MM.1S (cell line): ENCODE data around the gene TARS1.

Experiments used
- DNase-seq: peaks from one replicate; pipeline ENCODE4 v3.0.0-alpha.2; 2015
- H2AFZ ChIP-seq: fragments of 300-600 bp; sonication (generic); 2 replicates; pipeline ENCODE4 v1.6.0; 2016; ENCODE audit warnings: antibody characterized with exemption, low read length
- H3F3A ChIP-seq: fragments of 300-600 bp; sonication (generic); 2 replicates; pipeline ENCODE4 v1.6.1; 2016; ENCODE audit warnings: mild to moderate bottlenecking, antibody characterized with exemption, low read length, moderate library complexity, mixed read lengths; ENCODE audit not compliant: insufficient read depth
- H3K27ac ChIP-seq: fragments of 300-600 bp; sonication (generic); 2 replicates; pipeline ENCODE4 v1.5.1; 2016; ENCODE audit warnings: mild to moderate bottlenecking, low read length
- H3K27me3 ChIP-seq: fragments of 300-600 bp; sonication (generic); replicated peaks from 2 replicates; pipeline ENCODE4 v1.6.0; 2016; ENCODE audit warnings: low read length; ENCODE audit not compliant: insufficient read depth
- H3K36me3 ChIP-seq: fragments of 300-600 bp; sonication (generic); replicated peaks from 2 replicates; pipeline ENCODE4 v1.6.1; 2016; ENCODE audit warnings: mild to moderate bottlenecking, low read length, mixed read lengths; ENCODE audit not compliant: insufficient read depth
- H3K4me1 ChIP-seq: fragments of 300-600 bp; sonication (generic); 2 replicates; pipeline ENCODE4 v1.6.1; 2016; ENCODE audit warnings: low read length, mixed read lengths
- H3K4me2 ChIP-seq: fragments of 300-600 bp; sonication (generic); 2 replicates; pipeline ENCODE4 v1.6.0; 2016; ENCODE audit warnings: low read depth, low read length
- H3K4me3 ChIP-seq: fragments of 300-600 bp; sonication (generic); 2 replicates; pipeline ENCODE4 v1.5.1; 2016; ENCODE audit warnings: low read length, mixed read lengths
- H3K79me2 ChIP-seq: fragments of 300-600 bp; sonication (generic); 2 replicates; pipeline ENCODE4 v1.6.1; 2016; ENCODE audit warnings: mixed run types, low read length, mixed read lengths
- H3K9ac ChIP-seq: fragments of 300-600 bp; sonication (generic); 2 replicates; pipeline ENCODE4 v1.6.1; 2016; ENCODE audit warnings: low read length, mixed read lengths
- H3K9me2 ChIP-seq: fragments of 300-600 bp; sonication (generic); replicated peaks from 2 replicates; pipeline ENCODE4 v1.6.1; 2016; ENCODE audit warnings: mild to moderate bottlenecking, low read length, mixed read lengths; ENCODE audit not compliant: insufficient read depth
- H3K9me3 ChIP-seq: fragments of 300-600 bp; sonication (generic); replicated peaks from 2 replicates; pipeline ENCODE4 v1.6.1; 2016; ENCODE audit warnings: mild to moderate bottlenecking, low read length, mixed read lengths; ENCODE audit not compliant: insufficient read depth
- H4K20me1 ChIP-seq: fragments of 300-600 bp; sonication (generic); 2 replicates; pipeline ENCODE4 v1.6.1; 2016; ENCODE audit warnings: mild to moderate bottlenecking, low read length, moderate library complexity, mixed read lengths; ENCODE audit not compliant: insufficient read depth
- CTCF ChIP-seq: fragments of 300-600 bp; sonication (generic); IDR thresholded peaks from 2 replicates; pipeline ENCODE4 v1.5.1; 2016; ENCODE audit warnings: antibody characterized with exemption, low read length, mixed read lengths
- EZH2 ChIP-seq: fragments of 300-600 bp; sonication (generic); optimal IDR thresholded peaks from 2 replicates; pipeline ENCODE3; 2017; ENCODE audit warnings: low read depth, mild to moderate bottlenecking, antibody characterized with exemption, low read length, mixed read lengths
- EZH2phosphoT487 ChIP-seq: fragments of 300-600 bp; sonication (generic); IDR thresholded peaks from 2 replicates; pipeline ENCODE4 v1.6.1; 2018; ENCODE audit warnings: antibody characterized with exemption, low read length

TARS1 gene

GRCh38 chr5:33448118-33448517 is 7.4 kb downstream of the TARS1 start:
- Histone ChIP-seq H3K79me2 (peaks cover 91% of the 10 kb centered on the region), H3K36me3 (peaks cover 18% of the 10 kb centered on the region), H3K4me2 (no peak overlapping the region)

DNA sequence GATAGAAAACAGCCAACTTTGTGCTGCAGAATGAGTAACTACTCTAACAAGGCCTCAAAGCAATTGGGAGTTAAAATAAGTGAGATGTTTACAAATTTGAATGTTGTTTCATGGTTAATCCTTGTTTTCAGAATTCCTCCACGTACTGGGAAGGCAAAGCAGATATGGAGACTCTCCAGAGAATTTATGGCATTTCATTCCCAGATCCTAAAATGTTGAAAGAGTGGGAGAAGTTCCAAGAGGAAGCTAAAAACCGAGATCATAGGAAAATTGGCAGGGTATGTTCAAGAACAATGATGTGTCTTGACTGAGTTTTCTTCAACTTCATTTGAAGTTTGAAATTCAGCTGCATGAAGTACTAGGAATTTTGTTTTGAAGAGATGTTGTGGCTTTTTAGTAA is 16.4 kb downstream of the TARS1 start:
- no peaks in the 10 kb centered on the region for H3K27me3 ChIP-seq
- no peak overlapping the region for H3K9ac ChIP-seq
- no peaks in the 10 kb centered on the region for H3F3A ChIP-seq
- no peaks in the 10 kb centered on the region for H3K9me3 ChIP-seq
- H3K79me2 ChIP-seq, result peaks cover 16% of the 10 kb centered on the region
- H2AFZ ChIP-seq, result no peak overlapping the region
- peaks cover 41% of the 10 kb centered on the region for H3K36me3 ChIP-seq
- DNase-seq, result no peak
- no peaks in the 10 kb centered on the region for H3K4me1 ChIP-seq
- no peak overlapping the region for H3K4me3 ChIP-seq
- H3K9me2 ChIP-seq, result no peaks in the 10 kb centered on the region
- no peak overlapping the region for H3K4me2 ChIP-seq
- H4K20me1 ChIP-seq, result no peaks in the 10 kb centered on the region
- H3K27ac ChIP-seq, result no peak overlapping the region
- no peak for TF ChIP-seq CTCF
- no peak for TF ChIP-seq EZH2phosphoT487
- no peak for TF ChIP-seq EZH2

More at GRCh38 chr5:33448118-33448517, 7.4 kb downstream of the TARS1 start:
- Histone ChIP-seq H3K27ac (no peak overlapping the region), H3K9me3 (no peaks in the 10 kb centered on the region), H3K27me3 (no peaks in the 10 kb centered on the region), H3K9me2 (no peaks in the 10 kb centered on the region), H2AFZ (no peak overlapping the region), H3K9ac (no peak overlapping the region), H3K4me3 (no peak overlapping the region), H3K4me1 (peaks cover 9% of the 10 kb centered on the region; the same call in 1 of the 2 replicates), H4K20me1 (peaks cover 21% of the 10 kb centered on the region), H3F3A (no peaks in the 10 kb centered on the region)
- no peak for TF ChIP-seq EZH2phosphoT487
- TF ChIP-seq CTCF, result no peak
- TF ChIP-seq EZH2, result no peak
- DNase-seq, result no peak

- Histone ChIP-seq H3K9ac (no peak overlapping the region), H2AFZ (no peak overlapping the region), H3K9me2 (no peaks in the 10 kb centered on the region), H3K79me2 (peaks cover 9% of the 10 kb centered on the region; the same call in 1 of the 2 replicates), H3K9me3 (no peaks in the 10 kb centered on the region), H3K4me2 (no peak overlapping the region), H3K4me1 (no peaks in the 10 kb centered on the region), H3F3A (no peaks in the 10 kb centered on the region), H4K20me1 (no peaks in the 10 kb centered on the region), H3K36me3 (peaks cover 43% of the 10 kb centered on the region), H3K27me3 (no peaks in the 10 kb centered on the region), H3K27ac (no peak overlapping the region), H3K4me3 (no peak overlapping the region)
- DNase-seq, result no peak
- no peak for TF ChIP-seq CTCF
- TF ChIP-seq EZH2phosphoT487, result no peak
- TF ChIP-seq EZH2, result no peak
Observed at GRCh38 chr5:33457817-33458216, 17.1 kb downstream of the TARS1 start.
